Neural progenitor cell (in vitro differentiated cells): ENCODE data around the gene YWHAB. TPM values are rescaled to one million over a fixed set of nuclear protein-coding genes. Genes with fewer than 3 reads are reported as not detected.

ENCODE experiments used
- DNase-seq: peaks from one replicate; pipeline ENCODE4 v3.0.0-alpha.2; 2016; ENCODE audit warnings: low spot score
- H2AFZ ChIP-seq: fragments of 200-600 bp; sonication (generic); replicated peaks from 2 replicates; pipeline ENCODE4 v1.6.1; 2016; ENCODE audit warnings: antibody characterized with exemption
- H3F3A ChIP-seq: fragments of 200-600 bp; sonication (generic); 2 replicates; pipeline ENCODE4 v1.6.1; 2016; ENCODE audit warnings: antibody characterized with exemption, low read depth
- H3K27ac ChIP-seq: fragments of 200-600 bp; sonication (generic); 2 replicates; pipeline ENCODE4 v1.5.1; 2016; ENCODE audit warnings: mild to moderate bottlenecking
- H3K27me3 ChIP-seq: fragments of 200-600 bp; sonication (generic); 2 replicates; pipeline ENCODE4 v1.6.1; 2016; ENCODE audit warnings: mild to moderate bottlenecking, moderate library complexity
- H3K36me3 ChIP-seq: fragments of 200-600 bp; sonication (generic); 2 replicates; pipeline ENCODE4 v1.5.1; 2016
- H3K4me1 ChIP-seq: fragments of 200-600 bp; sonication (generic); 2 replicates; pipeline ENCODE4 v1.6.1; 2016; ENCODE audit warnings: mixed run types
- H3K4me2 ChIP-seq: fragments of 200-600 bp; sonication (generic); 2 replicates; pipeline ENCODE4 v1.6.1; 2016
- H3K4me3 ChIP-seq: fragments of 200-600 bp; sonication (generic); 2 replicates; pipeline ENCODE4 v1.5.1; 2016
- H3K79me2 ChIP-seq: fragments of 200-600 bp; sonication (generic); 2 replicates; pipeline ENCODE4 v1.6.1; 2016; ENCODE audit warnings: low read depth
- H3K9ac ChIP-seq: fragments of 200-600 bp; sonication (generic); 2 replicates; pipeline ENCODE4 v1.6.1; 2016
- H3K9me3 ChIP-seq: fragments of 200-600 bp; sonication (generic); 2 replicates; pipeline ENCODE4 v1.5.1; 2016; ENCODE audit warnings: low read depth
- H4K20me1 ChIP-seq: fragments of 200-600 bp; sonication (generic); 2 replicates; pipeline ENCODE4 v1.6.1; 2016; ENCODE audit warnings: low read depth
- H3K27ac Mint-ChIP-seq: 3 replicates; pipeline ENCODE4 v1.8.0; 2021; ENCODE audit warnings: mixed read lengths
- H3K27me3 Mint-ChIP-seq: 2 replicates; pipeline ENCODE4 v1.8.0; 2022; ENCODE audit warnings: low read depth, mild to moderate bottlenecking, inconsistent platforms, moderate library complexity, mixed read lengths; ENCODE audit not compliant: insufficient read depth
- H3K36me3 Mint-ChIP-seq: 3 replicates; pipeline ENCODE4 v1.8.0; 2021; ENCODE audit warnings: mixed read lengths
- H3K4me1 Mint-ChIP-seq: 3 replicates; pipeline ENCODE4 v1.8.0; 2021; ENCODE audit warnings: mixed read lengths
- H3K4me3 Mint-ChIP-seq: 3 replicates; pipeline ENCODE4 v1.8.0; 2021; ENCODE audit warnings: mild to moderate bottlenecking, moderate library complexity, mixed read lengths
- H3K9me3 Mint-ChIP-seq: 3 replicates; pipeline ENCODE4 v1.8.0; 2020; ENCODE audit warnings: mixed read lengths
- EZH2 ChIP-seq: fragments of 200-600 bp; sonication (generic); IDR thresholded peaks from 2 replicates; pipeline ENCODE4 v1.6.1; 2017; ENCODE audit warnings: antibody characterized with exemption, mild to moderate bottlenecking, moderate library complexity
- EZH2phosphoT487 ChIP-seq: fragments of 200-600 bp; sonication (generic); IDR thresholded peaks from 2 replicates; pipeline ENCODE4 v1.6.1; 2017; ENCODE audit warnings: antibody characterized with exemption
- total RNA-seq: library from RNA; depleted of rRNA; stranded (reverse); fragments of >200 nt; gene quantifications from 2 replicates; pipeline ENCODE4 v1.2.3, GENCODE V29; 2015; ENCODE audit warnings: low replicate concordance
- TF ChIP-seq, protein P1 (sequence below): fragments of 200-600 bp; sonication (generic); IDR thresholded peaks from 2 replicates; pipeline ENCODE4 v1.5.1; 2017; ENCODE audit warnings: antibody characterized with exemption, mild to moderate bottlenecking

YWHAB gene
- total RNA-seq, 1 donor from 2014 or later, result 107 TPM

DNA sequence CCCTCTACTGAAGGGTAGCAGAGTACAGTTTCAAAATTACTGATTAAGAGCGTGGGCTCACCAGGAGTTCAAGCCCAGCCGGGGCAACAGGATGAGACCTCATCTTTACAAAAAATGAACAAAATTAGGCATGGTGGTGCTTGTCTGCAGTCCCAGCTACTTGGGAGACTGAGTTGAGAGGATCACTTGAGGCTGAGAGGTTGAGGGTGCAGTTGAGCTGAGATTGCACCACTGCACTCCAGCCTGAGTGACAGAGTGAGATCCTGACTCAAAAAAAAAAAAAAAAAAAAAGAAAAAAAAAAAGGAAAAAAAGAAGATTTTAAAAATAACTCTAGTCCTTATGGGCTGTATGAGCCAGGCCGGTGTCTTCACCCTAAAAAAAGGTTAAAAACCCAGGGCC is 43.1 kb downstream of the YWHAB start:
- Mint-ChIP-seq H3K4me3 (no peak overlapping the region), H3K36me3 (peaks cover 13% of the 10 kb centered on the region), H3K9me3 (no peaks in the 10 kb centered on the region), H3K4me1 (no peaks in the 10 kb centered on the region), H3K27me3 (peaks cover 2% of the 10 kb centered on the region), H3K27ac (no peak overlapping the region)
- no peaks in the 10 kb centered on the region for H4K20me1 ChIP-seq
- H3K4me1 ChIP-seq, result no peaks in the 10 kb centered on the region
- H2AFZ ChIP-seq, result no peak overlapping the region
- no peak overlapping the region for H3K4me3 ChIP-seq
- H3K9ac ChIP-seq, result no peak overlapping the region
- H3K27me3 ChIP-seq, result no peaks in the 10 kb centered on the region
- TF ChIP-seq EZH2 (no peak), EZH2phosphoT487 (no peak)
- TF ChIP-seq, protein P1, sequence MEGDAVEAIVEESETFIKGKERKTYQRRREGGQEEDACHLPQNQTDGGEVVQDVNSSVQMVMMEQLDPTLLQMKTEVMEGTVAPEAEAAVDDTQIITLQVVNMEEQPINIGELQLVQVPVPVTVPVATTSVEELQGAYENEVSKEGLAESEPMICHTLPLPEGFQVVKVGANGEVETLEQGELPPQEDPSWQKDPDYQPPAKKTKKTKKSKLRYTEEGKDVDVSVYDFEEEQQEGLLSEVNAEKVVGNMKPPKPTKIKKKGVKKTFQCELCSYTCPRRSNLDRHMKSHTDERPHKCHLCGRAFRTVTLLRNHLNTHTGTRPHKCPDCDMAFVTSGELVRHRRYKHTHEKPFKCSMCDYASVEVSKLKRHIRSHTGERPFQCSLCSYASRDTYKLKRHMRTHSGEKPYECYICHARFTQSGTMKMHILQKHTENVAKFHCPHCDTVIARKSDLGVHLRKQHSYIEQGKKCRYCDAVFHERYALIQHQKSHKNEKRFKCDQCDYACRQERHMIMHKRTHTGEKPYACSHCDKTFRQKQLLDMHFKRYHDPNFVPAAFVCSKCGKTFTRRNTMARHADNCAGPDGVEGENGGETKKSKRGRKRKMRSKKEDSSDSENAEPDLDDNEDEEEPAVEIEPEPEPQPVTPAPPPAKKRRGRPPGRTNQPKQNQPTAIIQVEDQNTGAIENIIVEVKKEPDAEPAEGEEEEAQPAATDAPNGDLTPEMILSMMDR, result no peak
- no peaks in the 10 kb centered on the region for H3K9me3 ChIP-seq
- H3K4me2 ChIP-seq, result no peak overlapping the region
- DNase-seq, result no peak
- H3K36me3 ChIP-seq, result no peaks in the 10 kb centered on the region
- H3F3A ChIP-seq, result no peaks in the 10 kb centered on the region
- H3K79me2 ChIP-seq, result no peaks in the 10 kb centered on the region
- no peak overlapping the region for H3K27ac ChIP-seq

DNA sequence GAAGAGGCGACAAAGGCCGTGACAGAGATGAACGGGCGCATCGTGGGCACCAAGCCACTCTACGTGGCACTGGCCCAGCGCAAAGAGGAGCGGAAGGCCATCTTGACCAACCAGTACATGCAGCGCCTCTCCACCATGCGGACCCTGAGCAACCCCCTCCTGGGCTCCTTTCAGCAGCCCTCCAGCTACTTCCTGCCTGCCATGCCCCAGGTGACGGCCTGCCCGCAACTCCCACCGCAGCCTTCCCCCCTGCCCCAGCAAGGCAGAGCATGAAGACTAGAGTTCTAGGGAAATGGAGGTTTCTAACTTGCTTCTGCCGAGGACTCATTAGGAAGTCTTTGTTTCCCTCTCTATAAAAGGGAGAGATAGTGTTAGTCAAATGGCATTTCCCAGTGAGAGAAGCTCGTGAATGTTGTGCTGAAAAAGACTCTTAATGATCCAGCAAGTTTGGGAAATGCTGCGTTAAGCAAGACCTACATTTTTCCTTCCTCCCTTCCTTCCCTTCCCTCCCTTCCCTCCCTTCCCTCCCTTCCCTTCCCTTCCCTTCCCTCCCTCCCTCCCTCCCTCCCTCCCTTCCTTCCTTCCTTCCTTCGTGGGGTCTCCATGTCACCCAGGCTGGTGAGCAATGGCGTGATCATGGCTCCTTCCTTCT is 45.1 kb downstream of the YWHAB start:
- Histone ChIP-seq H3K9ac (no peak overlapping the region), H3K9me3 (no peaks in the 10 kb centered on the region), H4K20me1 (no peaks in the 10 kb centered on the region), H3K27me3 (no peaks in the 10 kb centered on the region), H2AFZ (no peak overlapping the region), H3F3A (no peaks in the 10 kb centered on the region), H3K36me3 (no peaks in the 10 kb centered on the region), H3K4me2 (no peak overlapping the region), H3K4me3 (no peak overlapping the region), H3K4me1 (no peaks in the 10 kb centered on the region), H3K79me2 (no peaks in the 10 kb centered on the region), H3K27ac (no peak overlapping the region)
- H3K27ac Mint-ChIP-seq, result no peak overlapping the region
- no peak for DNase-seq
- H3K4me1 Mint-ChIP-seq, result no peaks in the 10 kb centered on the region
- no peak overlapping the region for H3K4me3 Mint-ChIP-seq
- no peaks in the 10 kb centered on the region for H3K9me3 Mint-ChIP-seq
- no peak for TF ChIP-seq EZH2phosphoT487
- TF ChIP-seq, protein P1, result no peak
- TF ChIP-seq EZH2, result no peak
- peaks cover 2% of the 10 kb centered on the region for H3K27me3 Mint-ChIP-seq
- peaks cover 6% of the 10 kb centered on the region for H3K36me3 Mint-ChIP-seq

DNA sequence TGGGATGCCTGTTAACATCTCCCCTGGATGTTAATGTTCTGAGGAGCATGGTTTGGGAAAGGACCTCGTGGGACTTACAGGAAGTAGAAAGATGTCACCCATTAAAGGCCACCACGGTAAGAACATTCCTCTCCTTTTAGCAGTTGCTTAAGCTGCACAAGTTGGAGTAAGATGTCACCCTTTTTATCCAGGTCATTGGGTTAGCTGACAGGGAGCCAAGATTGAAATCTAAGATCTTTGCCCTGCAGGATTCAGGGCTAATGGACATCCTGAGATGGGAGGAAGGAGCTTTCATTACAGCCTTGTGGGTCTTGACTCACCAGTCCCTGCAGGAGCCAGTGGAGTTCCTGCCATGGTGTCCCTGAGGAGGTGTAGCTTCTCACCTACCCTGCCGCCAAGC is 46.4 kb downstream of the YWHAB start:
- no peak for TF ChIP-seq EZH2
- TF ChIP-seq, protein P1, result no peak
- TF ChIP-seq EZH2phosphoT487, result no peak
- Histone ChIP-seq H3K9me3 (no peaks in the 10 kb centered on the region), H4K20me1 (no peaks in the 10 kb centered on the region), H3K4me3 (no peak overlapping the region), H3K27ac (no peak overlapping the region), H2AFZ (no peak overlapping the region), H3K36me3 (no peaks in the 10 kb centered on the region), H3K9ac (no peak overlapping the region), H3K4me2 (no peak overlapping the region), H3F3A (no peaks in the 10 kb centered on the region), H3K79me2 (no peaks in the 10 kb centered on the region), H3K27me3 (no peaks in the 10 kb centered on the region), H3K4me1 (no peaks in the 10 kb centered on the region)
- no peaks in the 10 kb centered on the region for H3K9me3 Mint-ChIP-seq
- H3K4me1 Mint-ChIP-seq, result no peaks in the 10 kb centered on the region
- peaks cover 2% of the 10 kb centered on the region for H3K27me3 Mint-ChIP-seq
- H3K36me3 Mint-ChIP-seq, result peaks cover 6% of the 10 kb centered on the region
- no peak for DNase-seq
- no peak overlapping the region for H3K27ac Mint-ChIP-seq
- H3K4me3 Mint-ChIP-seq, result no peak overlapping the region
